ENCODE data around the gene ROCK2.
"Not testable (repeated sequence)": the region's sequence is repeated elsewhere in the genome, so short reads cannot be mapped to it uniquely, and the experiment has no call there.

ROCK2 gene

DNA sequence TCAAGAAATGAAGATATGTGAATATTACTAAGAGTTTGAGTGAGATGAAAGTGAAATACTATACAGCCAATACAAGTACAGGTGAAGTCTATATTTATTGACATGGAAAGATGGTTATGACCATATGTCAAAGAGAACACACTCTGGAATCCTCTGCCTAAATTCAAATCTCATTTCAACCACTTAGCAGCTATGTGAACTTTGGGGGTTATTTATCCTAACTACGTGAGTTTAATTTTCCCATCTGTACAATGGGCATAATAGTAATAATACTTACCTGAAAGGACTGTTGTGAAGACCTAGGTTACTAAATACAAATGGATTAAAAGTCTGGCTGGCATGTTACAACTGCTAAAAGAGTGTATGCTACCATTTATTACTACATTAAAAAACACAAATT lies 79.6 kb downstream of the ROCK2 start:
- H4K20me1 ChIP-seq (ENCODE audit: insufficient read depth) = no peaks in the 10 kb centered on the region
- H3K4me1 ChIP-seq (ENCODE audit: low read depth, poor library complexity, severe bottlenecking) = no peaks in the 10 kb centered on the region
- H3K4me3 ChIP-seq (IDR thresholded peaks at IDR 0.05; ENCODE audit: insufficient read depth, low read depth, low read length) = no peak overlapping the region
- H2AFZ ChIP-seq (ENCODE audit: low read depth) = no peak overlapping the region
- H3K27ac ChIP-seq = no peak overlapping the region
- H3K79me2 ChIP-seq (ENCODE audit: insufficient read depth, low read depth) = no peaks in the 10 kb centered on the region
- H3K9ac ChIP-seq = no peak overlapping the region
- no peak overlapping the region for H3K4me2 ChIP-seq
- H3K27me3 ChIP-seq (ENCODE audit: insufficient read depth, low read depth) = no peaks in the 10 kb centered on the region
- H3K36me3 ChIP-seq (ENCODE audit: insufficient read depth) = no peaks in the 10 kb centered on the region
- TF ChIP-seq, protein P1, sequence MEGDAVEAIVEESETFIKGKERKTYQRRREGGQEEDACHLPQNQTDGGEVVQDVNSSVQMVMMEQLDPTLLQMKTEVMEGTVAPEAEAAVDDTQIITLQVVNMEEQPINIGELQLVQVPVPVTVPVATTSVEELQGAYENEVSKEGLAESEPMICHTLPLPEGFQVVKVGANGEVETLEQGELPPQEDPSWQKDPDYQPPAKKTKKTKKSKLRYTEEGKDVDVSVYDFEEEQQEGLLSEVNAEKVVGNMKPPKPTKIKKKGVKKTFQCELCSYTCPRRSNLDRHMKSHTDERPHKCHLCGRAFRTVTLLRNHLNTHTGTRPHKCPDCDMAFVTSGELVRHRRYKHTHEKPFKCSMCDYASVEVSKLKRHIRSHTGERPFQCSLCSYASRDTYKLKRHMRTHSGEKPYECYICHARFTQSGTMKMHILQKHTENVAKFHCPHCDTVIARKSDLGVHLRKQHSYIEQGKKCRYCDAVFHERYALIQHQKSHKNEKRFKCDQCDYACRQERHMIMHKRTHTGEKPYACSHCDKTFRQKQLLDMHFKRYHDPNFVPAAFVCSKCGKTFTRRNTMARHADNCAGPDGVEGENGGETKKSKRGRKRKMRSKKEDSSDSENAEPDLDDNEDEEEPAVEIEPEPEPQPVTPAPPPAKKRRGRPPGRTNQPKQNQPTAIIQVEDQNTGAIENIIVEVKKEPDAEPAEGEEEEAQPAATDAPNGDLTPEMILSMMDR (conservative IDR thresholded peaks at IDR 0.05; ENCODE audit: low read depth, low read length) = no peak

DNA sequence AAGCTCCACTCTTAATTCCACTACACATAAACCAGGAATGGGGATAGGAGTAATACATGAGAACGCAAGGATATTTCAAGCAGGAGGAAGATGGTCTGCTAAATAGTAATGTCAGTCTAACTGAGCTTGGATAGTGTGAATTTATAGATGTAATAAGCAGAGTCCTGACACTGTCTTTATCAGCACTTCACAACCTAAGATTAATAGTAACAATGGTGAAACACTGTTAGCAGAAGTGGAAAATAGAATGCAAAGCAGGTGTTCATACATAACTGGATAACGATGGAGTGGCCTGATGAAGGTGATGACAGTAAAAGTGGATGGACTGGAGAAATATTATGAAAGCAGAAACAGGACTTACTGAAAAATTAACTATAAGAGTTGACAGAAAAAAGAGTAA lies 80.4 kb downstream of the ROCK2 start:
- no peaks in the 10 kb centered on the region for H3K27me3 ChIP-seq (ENCODE audit: insufficient read depth, low read depth)
- TF ChIP-seq, protein P1 (conservative IDR thresholded peaks at IDR 0.05; ENCODE audit: low read depth, low read length) = no peak
- no peak overlapping the region for H3K27ac ChIP-seq

DNA sequence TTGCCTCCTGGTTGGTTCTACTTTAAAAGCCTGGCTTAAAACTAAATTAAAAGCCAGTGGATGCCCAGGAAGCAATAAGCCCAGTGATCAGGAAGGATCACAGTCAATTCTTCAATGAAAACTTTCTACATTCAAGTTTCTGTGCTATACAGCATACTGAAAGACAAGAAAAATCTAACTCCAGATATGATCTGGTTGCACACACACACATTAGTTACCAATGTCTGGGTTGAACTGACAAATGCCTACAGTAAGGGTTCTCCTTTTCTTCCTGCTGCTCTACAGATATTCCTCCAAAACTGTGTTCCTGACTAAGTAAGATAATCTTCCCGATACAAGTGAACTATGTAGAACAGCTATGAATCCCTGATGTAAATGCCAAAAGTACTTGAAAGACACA lies 81.3 kb downstream of the ROCK2 start:
- H4K20me1 ChIP-seq (ENCODE audit: insufficient read depth) = no peaks in the 10 kb centered on the region
- no peak overlapping the region for H3K4me3 ChIP-seq (IDR thresholded peaks at IDR 0.05; ENCODE audit: insufficient read depth, low read depth, low read length)
- no peak overlapping the region for H3K4me2 ChIP-seq
- no peak overlapping the region for H3K27ac ChIP-seq
- H3K27me3 ChIP-seq (ENCODE audit: insufficient read depth, low read depth) = no peaks in the 10 kb centered on the region
- no peaks in the 10 kb centered on the region for H3K79me2 ChIP-seq (ENCODE audit: insufficient read depth, low read depth)
- H3K9ac ChIP-seq = no peak overlapping the region
- no peaks in the 10 kb centered on the region for H3K36me3 ChIP-seq (ENCODE audit: insufficient read depth)
- TF ChIP-seq, protein P1 (conservative IDR thresholded peaks at IDR 0.05; ENCODE audit: low read depth, low read length) = no peak
- no peaks in the 10 kb centered on the region for H3K4me1 ChIP-seq (ENCODE audit: low read depth, poor library complexity, severe bottlenecking)
- no peak overlapping the region for H2AFZ ChIP-seq (ENCODE audit: low read depth)

More for the DNA sequence above, 80.4 kb downstream of the ROCK2 start:
- Histone ChIP-seq H3K4me2 (no peak overlapping the region), H3K9ac (no peak overlapping the region), H3K4me3 (IDR thresholded peaks at IDR 0.05; ENCODE audit: insufficient read depth, low read depth, low read length) (no peak overlapping the region), H2AFZ (ENCODE audit: low read depth) (no peak overlapping the region), H3K4me1 (ENCODE audit: low read depth, poor library complexity, severe bottlenecking) (no peaks in the 10 kb centered on the region), H3K36me3 (ENCODE audit: insufficient read depth) (no peaks in the 10 kb centered on the region), H3K79me2 (ENCODE audit: insufficient read depth, low read depth) (no peaks in the 10 kb centered on the region), H4K20me1 (ENCODE audit: insufficient read depth) (no peaks in the 10 kb centered on the region)

DNA sequence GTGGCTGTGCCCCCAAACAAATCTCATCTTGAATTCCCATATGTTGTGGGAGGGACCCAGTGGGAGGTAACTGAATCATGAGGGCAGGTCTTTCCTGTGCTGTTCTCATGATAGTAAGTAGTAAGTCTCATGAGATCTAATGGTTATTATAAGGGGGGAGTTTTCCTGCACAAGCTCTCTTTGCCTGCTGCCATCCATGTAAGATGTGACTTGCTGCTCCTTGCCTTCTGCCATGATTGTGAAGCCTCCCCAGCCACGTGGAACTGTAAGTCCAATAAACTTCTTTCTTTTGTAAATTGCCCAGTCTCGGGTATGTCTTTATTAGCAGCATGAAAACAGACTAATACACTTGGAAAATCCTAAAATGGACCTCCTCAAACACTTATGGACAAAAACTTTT lies 82.0 kb downstream of the ROCK2 start:
- not testable (repeated sequence) for H3K4me3 ChIP-seq (IDR thresholded peaks at IDR 0.05; ENCODE audit: insufficient read depth, low read depth, low read length); H3K36me3 ChIP-seq (ENCODE audit: insufficient read depth); H3K79me2 ChIP-seq (ENCODE audit: insufficient read depth, low read depth); H3K4me2 ChIP-seq; H3K4me1 ChIP-seq (ENCODE audit: low read depth, poor library complexity, severe bottlenecking); H4K20me1 ChIP-seq (ENCODE audit: insufficient read depth); H3K27ac ChIP-seq; H3K9ac ChIP-seq; H2AFZ ChIP-seq (ENCODE audit: low read depth); H3K27me3 ChIP-seq (ENCODE audit: insufficient read depth, low read depth)

DNA sequence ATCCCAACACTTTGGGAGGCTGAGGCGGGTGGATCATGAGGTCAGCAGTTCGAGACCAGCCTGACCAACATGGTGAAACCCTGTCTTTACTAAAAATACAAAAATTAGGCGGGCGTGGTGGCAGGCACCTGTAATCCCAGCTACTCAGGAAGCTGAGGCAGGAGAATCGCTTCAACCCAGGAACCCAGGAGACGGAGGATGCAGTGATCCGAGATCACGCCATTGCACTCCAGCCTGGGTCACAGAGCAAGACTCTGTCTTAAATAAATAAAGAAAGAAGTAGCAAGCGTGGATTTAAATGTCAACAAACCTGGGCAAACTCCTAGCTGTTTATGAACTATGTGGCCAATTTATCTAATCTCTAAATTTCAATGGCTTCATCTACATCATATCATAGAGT lies 82.9 kb downstream of the ROCK2 start:
- not testable (repeated sequence) for H2AFZ ChIP-seq (ENCODE audit: low read depth); H3K79me2 ChIP-seq (ENCODE audit: insufficient read depth, low read depth); H3K9ac ChIP-seq; H4K20me1 ChIP-seq (ENCODE audit: insufficient read depth); H3K27me3 ChIP-seq (ENCODE audit: insufficient read depth, low read depth); H3K4me3 ChIP-seq (IDR thresholded peaks at IDR 0.05; ENCODE audit: insufficient read depth, low read depth, low read length); H3K27ac ChIP-seq; H3K4me2 ChIP-seq; H3K4me1 ChIP-seq (ENCODE audit: low read depth, poor library complexity, severe bottlenecking); H3K36me3 ChIP-seq (ENCODE audit: insufficient read depth)

Data from KMS-11 (cell line).